ENCODE data around the gene NKX2-4. TPM values are rescaled to one million over a fixed set of nuclear protein-coding genes. Genes with fewer than 3 reads are reported as not detected.

NKX2-4 gene
- polyA plus RNA-seq, 3 donors = not detected

DNA sequence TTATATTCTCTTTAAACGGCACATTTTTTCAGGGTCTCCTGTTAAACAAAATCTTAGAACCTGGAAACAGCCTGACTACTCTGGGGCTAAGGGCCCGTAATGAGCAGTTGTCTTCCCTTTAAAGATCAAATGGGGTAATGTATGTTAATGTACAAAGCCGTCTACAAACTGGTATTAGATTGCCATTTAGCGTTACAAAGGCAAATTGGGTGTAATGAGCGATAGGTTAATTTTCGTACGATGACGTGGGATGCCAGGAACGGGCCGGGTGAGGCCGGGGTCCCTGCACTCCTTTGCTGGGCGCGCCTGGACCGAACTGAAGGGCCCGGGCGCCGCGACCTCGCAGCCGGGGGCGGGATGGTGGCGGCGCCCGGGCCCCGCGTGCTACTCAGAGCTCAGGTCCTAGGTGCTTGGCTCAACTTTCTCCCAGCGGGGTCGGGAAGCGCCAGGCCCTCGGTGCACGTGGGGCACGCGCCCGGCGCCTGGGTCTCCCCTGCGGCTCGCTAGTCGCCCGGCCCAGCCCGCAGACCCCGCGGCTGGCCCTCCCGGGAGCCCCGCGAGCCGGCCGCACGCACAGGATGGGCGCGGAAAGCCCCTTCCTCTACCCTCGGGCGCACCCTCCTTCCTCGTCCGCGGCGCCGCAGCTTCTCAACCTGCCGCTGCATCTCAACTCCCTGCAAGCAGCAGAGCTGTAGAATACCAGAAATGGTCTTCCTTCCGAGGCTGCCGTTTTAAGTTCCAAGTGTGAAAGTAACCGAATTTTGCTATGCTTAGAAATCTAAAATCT, 5.9 kb downstream of the NKX2-4 start:
- TF ChIP-seq, protein P1, sequence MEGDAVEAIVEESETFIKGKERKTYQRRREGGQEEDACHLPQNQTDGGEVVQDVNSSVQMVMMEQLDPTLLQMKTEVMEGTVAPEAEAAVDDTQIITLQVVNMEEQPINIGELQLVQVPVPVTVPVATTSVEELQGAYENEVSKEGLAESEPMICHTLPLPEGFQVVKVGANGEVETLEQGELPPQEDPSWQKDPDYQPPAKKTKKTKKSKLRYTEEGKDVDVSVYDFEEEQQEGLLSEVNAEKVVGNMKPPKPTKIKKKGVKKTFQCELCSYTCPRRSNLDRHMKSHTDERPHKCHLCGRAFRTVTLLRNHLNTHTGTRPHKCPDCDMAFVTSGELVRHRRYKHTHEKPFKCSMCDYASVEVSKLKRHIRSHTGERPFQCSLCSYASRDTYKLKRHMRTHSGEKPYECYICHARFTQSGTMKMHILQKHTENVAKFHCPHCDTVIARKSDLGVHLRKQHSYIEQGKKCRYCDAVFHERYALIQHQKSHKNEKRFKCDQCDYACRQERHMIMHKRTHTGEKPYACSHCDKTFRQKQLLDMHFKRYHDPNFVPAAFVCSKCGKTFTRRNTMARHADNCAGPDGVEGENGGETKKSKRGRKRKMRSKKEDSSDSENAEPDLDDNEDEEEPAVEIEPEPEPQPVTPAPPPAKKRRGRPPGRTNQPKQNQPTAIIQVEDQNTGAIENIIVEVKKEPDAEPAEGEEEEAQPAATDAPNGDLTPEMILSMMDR (IDR thresholded peaks at IDR 0.05) = no peak
- Histone ChIP-seq H3K79me2 (ENCODE audit: insufficient read depth, low read length) (no peaks in the 10 kb centered on the region), H3K27ac (ENCODE audit: low read depth in 1 of 2, low read length in 2 of 2) (no peak overlapping the region), H3K9me3 (replicated peaks in 1 of 2; ENCODE audit: control insufficient read depth in 1 of 2, insufficient read depth in 1 of 2, low read length in 2 of 2) (peaks cover 0 to 17% of the 10 kb centered on the region in 2 donors), H3K27me3 (ENCODE audit: control insufficient read depth in 2 of 2, insufficient read depth in 2 of 2, low read length in 2 of 2) (peaks cover 57 to 58% of the 10 kb centered on the region in 2 donors), H3K4me2 (replicated peaks; ENCODE audit: extremely low read depth, low read length, poor library complexity, severe bottlenecking) (no peak overlapping the region), H2AFZ (ENCODE audit: insufficient read depth, low read depth, low read length, poor library complexity, severe bottlenecking) (no peak overlapping the region), H3K4me3 (replicated peaks in 1 of 3; ENCODE audit: low read depth in 2 of 3, low read length in 3 of 3) (no peak overlapping the region), H3K9ac (ENCODE audit: insufficient read depth, low read length, poor library complexity, severe bottlenecking) (no peak overlapping the region), H4K20me1 (ENCODE audit: insufficient read depth, low read length) (peaks cover 29% of the 10 kb centered on the region), H3K36me3 (replicated peaks in 1 of 2; ENCODE audit: control insufficient read depth in 1 of 2, insufficient read depth in 2 of 2, low read length in 2 of 2) (peaks cover 38 to 46% of the 10 kb centered on the region in 2 donors), H3K4me1 (ENCODE audit: control insufficient read depth in 1 of 2, insufficient read depth in 2 of 2, low read length in 2 of 2) (peaks cover 0 to 8% of the 10 kb centered on the region in 2 donors)
- peak in 1 of 3 donors; percentile 24 for DNase-seq
- Mint-ChIP-seq H3K9me3 (peaks cover 0 to 13% (median 4%) of the 10 kb centered on the region in 7 donors), H3K27me3 (ENCODE audit: low read depth in 3 of 3) (peaks cover 57 to 59% (median 59%) of the 10 kb centered on the region in 3 donors), H3K36me3 (peaks cover 47 to 48% of the 10 kb centered on the region in 2 donors), H3K4me1 (peaks cover 25% of the 10 kb centered on the region), H3K4me3 (peak overlapping the region in 1 of 2 donors; percentile 83), H3K27ac (no peak overlapping the region)
- intact Hi-C loops (cut with micrococcal nuclease) = loop anchor here in 1 of 2 donors (10.0 kb wide), 1 partner anchor 113 kb away; no protein-coding TSS in a partner anchor
- 19% methylated on average over 59 of the region's 61 CpGs for WGBS (ENCODE audit: insufficient coverage)

DNA sequence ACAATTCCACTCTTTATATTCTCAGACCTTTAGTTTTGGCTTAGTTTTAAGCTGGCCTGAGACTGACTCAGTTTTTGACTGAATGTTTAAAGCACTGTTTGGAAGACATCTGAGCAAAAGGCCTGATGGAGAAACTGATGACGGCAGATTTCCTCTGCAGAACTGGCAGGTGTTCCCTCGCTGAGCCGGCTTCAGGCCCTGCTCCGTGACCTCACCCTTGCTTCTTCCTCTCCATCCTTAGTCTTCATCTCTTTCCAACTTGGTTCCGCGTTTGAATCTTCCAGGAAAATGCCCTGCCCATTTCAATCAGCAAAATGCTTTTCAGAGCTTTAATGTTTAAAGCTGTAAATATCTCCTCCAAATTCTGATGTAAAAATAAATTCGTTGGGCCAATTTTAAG, 6.6 kb downstream of the NKX2-4 start:
- Histone ChIP-seq H3K9me3 (replicated peaks in 1 of 2; ENCODE audit: control insufficient read depth in 1 of 2, insufficient read depth in 1 of 2, low read length in 2 of 2) (peaks cover 0 to 17% of the 10 kb centered on the region in 2 donors), H3K4me2 (replicated peaks; ENCODE audit: extremely low read depth, low read length, poor library complexity, severe bottlenecking) (no peak overlapping the region), H3K27ac (ENCODE audit: low read depth in 1 of 2, low read length in 2 of 2) (no peak overlapping the region), H3K36me3 (replicated peaks in 1 of 2; ENCODE audit: control insufficient read depth in 1 of 2, insufficient read depth in 2 of 2, low read length in 2 of 2) (peaks cover 44 to 52% of the 10 kb centered on the region in 2 donors), H3K9ac (ENCODE audit: insufficient read depth, low read length, poor library complexity, severe bottlenecking) (no peak overlapping the region), H3K27me3 (ENCODE audit: control insufficient read depth in 2 of 2, insufficient read depth in 2 of 2, low read length in 2 of 2) (peaks cover 55 to 56% of the 10 kb centered on the region in 2 donors), H4K20me1 (ENCODE audit: insufficient read depth, low read length) (peaks cover 33% of the 10 kb centered on the region), H3K4me1 (ENCODE audit: control insufficient read depth in 1 of 2, insufficient read depth in 2 of 2, low read length in 2 of 2) (peaks cover 0 to 2% of the 10 kb centered on the region in 2 donors), H3K4me3 (replicated peaks in 1 of 3; ENCODE audit: low read depth in 2 of 3, low read length in 3 of 3) (no peak overlapping the region), H2AFZ (ENCODE audit: insufficient read depth, low read depth, low read length, poor library complexity, severe bottlenecking) (no peak overlapping the region), H3K79me2 (ENCODE audit: insufficient read depth, low read length) (no peaks in the 10 kb centered on the region)
- Mint-ChIP-seq H3K9me3 (peaks cover 0 to 13% (median 4%) of the 10 kb centered on the region in 7 donors), H3K4me3 (peak overlapping the region in 1 of 2 donors; percentile 80), H3K36me3 (peaks cover 51 to 53% of the 10 kb centered on the region in 2 donors), H3K27ac (no peak overlapping the region), H3K4me1 (peaks cover 23% of the 10 kb centered on the region), H3K27me3 (ENCODE audit: low read depth in 3 of 3) (peaks cover 54 to 56% (median 55%) of the 10 kb centered on the region in 3 donors)
- 93% methylated on average over 6 of the region's 7 CpGs for WGBS (ENCODE audit: insufficient coverage)
- DNase-seq = no peak
- intact Hi-C loops (cut with micrococcal nuclease) = loop anchor here in 1 of 2 donors (10.0 kb wide), 1 partner anchor 114 kb away; no protein-coding TSS in a partner anchor
- TF ChIP-seq, protein P1 (IDR thresholded peaks at IDR 0.05) = no peak

Data from CD14-positive monocyte (primary cell).